ENCODE measurements around the gene ALKBH4. TPM values are rescaled to one million over a fixed set of nuclear protein-coding genes. Genes with fewer than 3 reads are reported as not detected.

ALKBH4 gene, protein sequence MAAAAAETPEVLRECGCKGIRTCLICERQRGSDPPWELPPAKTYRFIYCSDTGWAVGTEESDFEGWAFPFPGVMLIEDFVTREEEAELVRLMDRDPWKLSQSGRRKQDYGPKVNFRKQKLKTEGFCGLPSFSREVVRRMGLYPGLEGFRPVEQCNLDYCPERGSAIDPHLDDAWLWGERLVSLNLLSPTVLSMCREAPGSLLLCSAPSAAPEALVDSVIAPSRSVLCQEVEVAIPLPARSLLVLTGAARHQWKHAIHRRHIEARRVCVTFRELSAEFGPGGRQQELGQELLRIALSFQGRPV
- total RNA-seq (2022; extraction: Qiagen RNA extraction), result 9.9 to 12.6 TPM (median 11.6 TPM) in 5 replicates

DNA sequence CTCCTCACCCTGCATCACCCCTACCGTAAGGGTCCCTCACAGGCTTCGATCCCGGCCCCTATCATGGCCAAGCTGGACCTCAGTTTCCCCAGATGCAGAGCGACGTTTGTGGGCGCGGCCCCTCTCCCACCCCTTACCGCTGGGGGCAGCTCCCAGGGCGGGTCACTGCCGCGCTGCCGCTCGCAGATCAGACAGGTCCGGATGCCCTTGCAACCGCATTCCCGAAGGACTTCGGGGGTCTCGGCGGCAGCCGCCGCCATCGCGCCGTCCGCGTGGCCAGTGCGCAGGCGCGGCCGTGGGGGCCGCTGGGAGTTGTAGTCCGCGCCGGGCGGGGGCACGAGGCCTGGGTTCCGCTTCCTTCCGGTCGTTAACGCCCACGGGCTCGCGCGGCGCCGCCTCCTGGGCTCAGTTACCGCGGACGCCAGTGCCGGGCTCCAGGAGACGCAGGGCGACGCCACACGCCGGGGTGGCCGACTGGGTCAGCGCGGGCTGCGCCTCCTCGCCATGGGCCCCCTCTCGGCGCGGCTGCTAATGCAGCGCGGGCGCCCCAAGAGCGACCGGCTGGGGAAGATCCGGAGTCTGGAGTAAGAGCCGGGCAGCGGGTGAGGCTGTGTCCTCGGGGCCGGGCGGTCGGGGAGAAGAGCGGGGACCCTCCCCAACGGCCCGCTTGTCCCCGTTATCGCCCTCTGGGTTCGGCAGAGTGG is at the start of gene ALKBH4, which contains the start of gene LRWD1:
ALKBH4 (minus strand) TSS at position 287 of the 704 bp plus-strand sequence; CDS start at position 260, 27 bp downstream.
LRWD1 (plus strand) TSS at position 408 of the 704 bp plus-strand sequence; CDS start at position 505, 97 bp downstream.

DNA sequence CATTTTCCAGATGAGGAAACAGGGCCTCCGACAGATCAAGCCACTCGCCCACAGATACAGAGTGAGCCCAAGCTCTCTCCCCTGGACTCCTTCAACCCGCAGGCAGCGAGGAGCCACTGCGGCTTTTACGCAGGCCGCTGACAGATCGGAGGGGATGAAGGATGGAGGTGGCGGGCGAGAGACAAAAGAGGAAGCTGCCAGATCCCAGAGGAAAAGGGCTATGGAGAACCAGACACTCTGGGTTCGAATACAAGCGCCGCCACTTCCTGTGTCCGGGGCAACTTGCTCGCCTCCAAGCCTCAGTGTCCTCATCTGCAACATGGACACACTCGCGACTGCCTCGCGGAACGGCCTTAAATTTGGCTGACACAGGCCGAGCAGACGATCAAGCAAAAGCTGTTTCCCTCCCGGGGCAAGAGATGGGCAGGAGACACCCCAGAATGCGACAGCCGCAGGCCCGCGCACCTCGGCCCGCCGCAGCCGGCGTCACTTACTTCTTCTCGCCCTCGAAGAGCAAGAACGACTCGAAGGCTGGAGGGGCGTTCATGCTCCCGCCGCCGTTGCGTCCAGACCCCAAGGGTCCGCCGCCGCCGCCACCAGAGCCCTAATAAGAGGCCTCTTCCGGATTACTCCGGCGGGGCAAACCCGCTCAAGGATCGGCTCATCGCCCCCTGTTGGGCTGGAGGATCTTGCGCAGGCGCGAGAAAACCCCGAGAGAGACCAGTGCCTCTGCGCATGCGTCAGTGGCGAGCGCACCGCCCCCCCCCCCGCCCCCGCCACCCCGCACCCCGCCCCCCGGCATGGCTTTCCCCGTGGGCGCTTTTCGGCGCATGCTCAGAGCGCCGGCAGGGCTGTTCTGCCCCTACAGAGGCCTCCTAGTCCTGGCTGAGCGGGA is 13.9 kb upstream of the ALKBH4 start, which contains the start of gene POLR2J:
POLR2J (minus strand) TSS at position 609 of the 895 bp plus-strand sequence; CDS start at position 547, 62 bp downstream.

DNA sequence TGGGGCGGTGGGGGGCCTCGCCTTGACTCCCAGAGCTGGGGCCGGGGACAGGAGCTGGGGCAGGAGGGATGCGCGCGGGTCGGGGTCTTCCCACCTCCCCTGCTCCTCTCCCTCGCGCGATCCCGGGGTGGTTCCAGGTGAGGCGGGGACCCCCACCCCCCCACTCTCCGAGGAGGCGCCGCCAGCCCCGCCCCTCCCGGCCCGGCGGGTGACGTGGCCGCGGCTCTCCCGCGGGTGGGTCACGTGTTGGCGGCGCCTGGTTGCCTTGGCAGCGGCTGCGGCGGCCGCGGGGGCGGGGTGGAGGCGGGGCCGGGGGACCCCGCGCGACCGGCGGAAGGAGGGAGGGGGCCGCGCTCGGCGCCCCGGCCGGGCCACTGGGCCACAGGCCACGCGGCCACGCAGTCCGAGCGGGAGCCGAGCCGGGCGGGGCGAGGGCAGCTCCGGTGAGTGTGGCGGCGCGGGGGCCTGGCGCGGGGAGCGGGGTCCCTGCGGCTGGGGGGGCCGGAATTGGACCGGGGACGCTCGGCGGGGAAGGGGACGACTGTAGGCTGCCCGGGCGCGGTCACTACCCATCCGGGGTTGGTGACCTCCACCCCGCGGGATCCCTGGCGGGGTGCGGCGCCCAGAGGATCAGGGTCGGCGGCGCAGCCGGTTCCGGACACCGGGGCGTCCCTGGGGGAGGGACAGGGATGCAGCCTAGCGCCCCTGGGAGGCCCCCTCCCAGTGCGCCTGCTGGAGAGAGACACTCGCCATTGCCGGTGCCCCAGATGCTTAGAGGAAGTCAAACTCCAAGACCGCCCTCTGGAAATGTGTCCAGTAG is 31.2 kb downstream of the ALKBH4 start, which contains the start of gene ORAI2:
ORAI2 (plus strand) TSS at position 357 of the 820 bp plus-strand sequence. CDS start 5,382 bp downstream, outside the sequence.

Other genes with a start within 250 kb of the ALKBH4 start
- gene SH2B2, start 178.0 kb downstream of the ALKBH4 start, total RNA-seq (2022; extraction: Qiagen RNA extraction), result 1.5 to 3.7 TPM (median 3.2 TPM) in 5 replicates
- gene SPDYE6, start 108.4 kb downstream of the ALKBH4 start, total RNA-seq (2022; extraction: Qiagen RNA extraction), result not detected in 5 replicates
- gene PRKRIP1, start 68.5 kb downstream of the ALKBH4 start, total RNA-seq (2022; extraction: Qiagen RNA extraction), result 19.8 to 22.3 TPM (median 21.1 TPM) in 5 replicates
- gene ORAI2, start 31.3 kb downstream of the ALKBH4 start, total RNA-seq (2022; extraction: Qiagen RNA extraction), result 29.1 to 35.0 TPM (median 31.0 TPM) in 5 replicates
- gene LRWD1, start 121 bp upstream of the ALKBH4 start, total RNA-seq (2022; extraction: Qiagen RNA extraction), result 21.9 to 34.4 TPM (median 29.4 TPM) in 5 replicates
- gene POLR2J, start 14.1 kb upstream of the ALKBH4 start, total RNA-seq (2022; extraction: Qiagen RNA extraction), result 103 to 111 TPM (median 105 TPM) in 5 replicates
- gene RASA4B, start 52.9 kb upstream of the ALKBH4 start, total RNA-seq (2022; extraction: Qiagen RNA extraction), result 1.2 to 2.1 TPM (median 1.5 TPM) in 5 replicates
- gene UPK3BL2, start 78.8 kb upstream of the ALKBH4 start, total RNA-seq (2022; extraction: Qiagen RNA extraction), result 2.1 to 3.4 TPM (median 2.9 TPM) in 5 replicates
- gene SPDYE2, start 86.4 kb upstream of the ALKBH4 start, total RNA-seq (2022; extraction: Qiagen RNA extraction), result not detected in 5 replicates
- gene POLR2J3, start 107.7 kb upstream of the ALKBH4 start, total RNA-seq (2022; extraction: Qiagen RNA extraction), result 13.6 to 35.7 TPM (median 28.1 TPM) in 5 replicates
- gene RASA4, start 151.9 kb upstream of the ALKBH4 start, total RNA-seq (2022; extraction: Qiagen RNA extraction), result 1.5 to 2.5 TPM (median 2.1 TPM) in 5 replicates
- gene UPK3BL1, start 177.9 kb upstream of the ALKBH4 start, total RNA-seq (2022; extraction: Qiagen RNA extraction), result 7.7 to 15.5 TPM (median 12.6 TPM) in 5 replicates
- not detected in 5 replicates for gene SPDYE2B, start 185.5 kb upstream of the ALKBH4 start, total RNA-seq (2022; extraction: Qiagen RNA extraction)
- 0.23 to 0.46 TPM (median 0.26 TPM) in 5 replicates for gene POLR2J2, start 206.8 kb upstream of the ALKBH4 start, total RNA-seq (2022; extraction: Qiagen RNA extraction)